GM19240 (cell line): Measurements from ENCODE around the gene OR3A3.

Experiments
- DNase-seq: peaks from one replicate; pipeline ENCODE4 v3.0.0; 2011; ENCODE audit warnings: low spot score; ENCODE audit not compliant: insufficient read length

OR3A3 gene

GRCh38 chr17:3471599-3471998, 60.4 kb downstream of the OR3A3 start, which contains the start of gene SPATA22:
Gene SPATA22 (minus strand): TSS chr17:3471819. CDS start chr17:3469325, 2,494 bp downstream.
- no peak for DNase-seq

DNA sequence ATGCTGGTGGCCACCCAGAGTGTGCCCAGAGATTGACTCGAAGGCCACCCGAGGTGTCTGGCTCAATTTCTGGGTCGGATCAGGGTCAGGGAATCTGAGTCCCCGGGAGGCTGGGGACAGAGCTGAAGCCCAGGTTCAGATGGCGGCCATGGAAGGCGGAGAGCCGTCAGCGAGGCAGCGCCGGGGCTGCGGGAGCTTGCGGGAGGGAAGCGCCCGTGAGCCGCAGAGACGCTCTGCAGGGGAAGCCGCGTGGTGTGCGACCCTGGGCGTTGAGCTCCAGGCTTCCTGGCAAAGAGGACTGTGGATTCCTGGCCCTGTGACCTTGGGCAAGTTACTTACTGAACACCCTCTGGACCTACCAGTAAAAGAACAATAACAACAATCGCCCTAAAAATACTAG, 61.0 kb downstream of the OR3A3 start:
- DNase-seq: no peak
